Retina (tissue), 1 donor: ENCODE data around the gene KCTD16.

Source experiments
- DNase-seq: peaks from one replicate; pipeline ENCODE4 v3.0.0-alpha.2; 2016

The KCTD16 gene

DNA sequence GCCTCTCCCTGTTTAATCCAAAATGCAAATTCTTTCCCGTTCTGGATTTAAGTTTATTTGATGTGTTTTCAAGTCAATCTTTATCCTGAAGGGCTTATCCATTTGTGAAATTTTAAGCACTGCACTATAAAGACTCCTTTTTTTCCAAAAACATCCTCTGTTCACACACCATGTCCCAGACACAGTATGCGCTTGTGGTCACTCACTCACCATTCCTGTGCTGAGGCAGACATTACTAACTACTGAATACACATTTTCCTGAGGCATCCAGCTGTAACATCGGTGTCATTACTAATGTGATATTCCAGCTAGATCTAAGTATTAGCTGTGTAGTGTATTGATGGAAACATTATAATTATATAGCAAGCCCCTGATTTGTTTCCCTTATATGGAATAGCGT lies 298.4 kb downstream of the KCTD16 start:
- DNase-seq: no peak

DNA sequence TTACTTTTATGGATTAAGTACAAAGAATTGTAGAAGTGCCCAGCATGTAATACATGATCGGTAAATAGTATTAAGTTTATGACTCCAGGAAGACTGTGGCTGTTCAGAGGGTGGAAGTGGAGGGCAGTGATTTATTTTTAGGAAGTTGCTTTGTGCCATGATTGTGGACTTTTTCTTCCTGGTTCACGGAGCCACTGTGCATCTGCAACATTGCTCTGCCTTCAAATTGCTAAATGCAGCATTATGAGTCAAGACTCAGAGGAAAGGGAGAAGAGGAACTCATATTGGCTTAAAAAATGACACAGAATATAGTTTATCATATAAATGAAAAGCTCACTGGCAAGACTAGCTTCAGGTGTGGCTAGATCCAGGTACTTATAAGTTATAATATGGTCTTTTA lies 301.5 kb downstream of the KCTD16 start:
- DNase-seq: no peak

DNA sequence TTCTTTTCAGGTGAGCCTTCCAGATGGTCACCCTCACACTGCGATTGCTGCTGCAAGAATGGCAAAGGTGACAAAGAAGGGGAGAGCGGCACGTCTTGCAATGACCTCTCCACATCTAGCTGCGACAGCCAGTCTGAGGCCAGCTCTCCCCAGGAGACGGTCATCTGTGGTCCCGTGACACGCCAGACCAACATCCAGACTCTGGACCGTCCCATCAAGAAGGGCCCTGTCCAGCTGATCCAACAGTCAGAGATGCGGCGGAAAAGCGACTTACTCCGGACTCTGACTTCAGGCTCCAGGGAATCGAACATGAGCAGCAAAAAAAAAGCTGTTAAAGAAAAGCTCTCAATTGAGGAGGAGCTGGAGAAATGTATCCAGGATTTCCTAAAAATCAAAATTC lies 303.0 kb downstream of the KCTD16 start:
- DNase-seq: no peak

DNA sequence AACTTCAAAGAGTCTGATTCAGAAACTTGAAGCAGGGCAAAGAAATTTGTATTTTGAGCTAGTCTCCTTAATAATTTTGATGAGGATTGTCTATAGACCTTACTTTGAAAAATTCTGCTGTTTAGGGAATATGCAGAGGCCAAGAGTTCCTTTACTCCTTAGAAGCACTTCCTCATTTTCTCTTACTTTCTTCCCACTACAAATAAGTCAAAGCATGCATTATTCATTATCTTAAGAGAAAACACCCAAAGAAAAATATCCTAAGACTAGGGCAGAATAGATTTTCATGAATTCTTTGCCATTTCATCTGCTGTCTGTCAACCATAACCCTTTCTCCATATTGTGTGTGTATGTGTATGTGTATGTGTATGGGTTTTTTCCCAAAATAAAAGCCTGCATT lies 307.9 kb downstream of the KCTD16 start:
- DNase-seq: no peak

DNA sequence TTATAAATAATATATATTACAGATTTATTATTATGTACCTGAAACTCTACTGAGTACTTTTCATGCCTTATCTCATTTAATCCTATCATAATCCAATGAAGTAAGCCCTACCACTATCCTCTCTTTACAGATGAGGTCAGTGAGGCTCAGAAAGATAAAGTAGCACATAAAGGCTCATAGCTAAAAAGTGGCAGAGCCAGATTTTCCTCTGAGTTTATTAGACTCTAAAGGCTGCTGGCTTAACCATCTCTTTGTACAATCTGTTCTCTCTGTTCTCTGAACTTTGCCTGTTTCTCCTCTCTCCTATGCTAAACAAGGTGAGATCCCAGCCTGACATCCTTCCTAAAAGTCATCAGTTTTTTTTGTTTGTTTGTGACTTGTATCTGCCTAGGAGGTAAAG lies 311.2 kb downstream of the KCTD16 start:
- DNase-seq: no peak

DNA sequence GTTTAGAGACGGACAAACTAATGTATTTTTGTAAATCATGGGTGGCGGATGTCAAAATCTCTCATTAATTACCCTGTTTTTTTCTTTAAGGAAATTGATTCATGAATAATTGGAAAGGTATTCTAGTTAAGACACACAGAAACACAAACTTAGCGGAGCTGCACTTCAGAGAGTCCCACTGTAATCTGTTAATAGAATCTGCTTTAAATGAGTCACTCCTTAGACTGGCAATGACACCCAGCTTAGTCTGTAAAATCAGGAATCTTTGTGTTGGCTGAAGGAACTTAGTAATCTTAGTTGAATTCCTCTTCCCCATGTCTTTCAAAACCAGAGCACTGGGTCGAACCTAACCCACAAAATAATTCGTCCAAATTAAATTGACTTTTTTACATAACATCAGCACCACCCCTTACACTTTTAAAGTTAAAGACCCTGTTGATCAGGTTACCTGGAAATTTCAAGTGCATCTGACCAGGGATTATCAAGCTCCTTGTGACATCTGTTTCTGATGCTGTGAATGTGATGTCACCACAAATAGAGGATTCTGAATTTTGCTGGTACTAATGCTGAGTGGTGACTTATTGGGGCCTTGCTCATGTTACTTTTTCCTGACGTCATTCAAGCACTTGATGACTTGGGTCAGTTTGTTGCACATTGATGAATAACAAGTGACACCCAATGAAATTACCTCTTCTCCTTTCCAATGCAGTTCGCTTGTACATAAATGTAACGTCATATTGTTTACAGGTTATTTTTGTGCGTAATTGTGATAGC lies 313.6 kb downstream of the KCTD16 start:
- no peak for DNase-seq

DNA sequence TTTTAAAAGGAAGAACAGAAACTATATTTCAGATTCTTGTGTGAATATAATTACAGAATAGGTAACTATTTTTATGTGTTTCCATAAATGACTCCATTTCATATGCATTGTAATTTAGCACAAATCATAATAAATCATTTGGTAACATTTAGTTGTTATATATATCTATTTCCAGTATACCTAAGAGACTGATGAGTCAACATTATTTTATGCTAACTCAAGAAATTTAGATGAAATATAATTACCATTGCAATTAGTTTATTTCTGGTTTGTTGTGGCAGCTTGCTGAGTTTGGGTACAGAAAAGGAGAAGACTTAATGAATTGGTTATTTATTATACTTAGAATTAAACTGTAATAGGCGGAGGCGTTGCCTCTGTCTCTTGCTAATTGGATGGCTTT lies 314.9 kb downstream of the KCTD16 start:
- DNase-seq: no peak

DNA sequence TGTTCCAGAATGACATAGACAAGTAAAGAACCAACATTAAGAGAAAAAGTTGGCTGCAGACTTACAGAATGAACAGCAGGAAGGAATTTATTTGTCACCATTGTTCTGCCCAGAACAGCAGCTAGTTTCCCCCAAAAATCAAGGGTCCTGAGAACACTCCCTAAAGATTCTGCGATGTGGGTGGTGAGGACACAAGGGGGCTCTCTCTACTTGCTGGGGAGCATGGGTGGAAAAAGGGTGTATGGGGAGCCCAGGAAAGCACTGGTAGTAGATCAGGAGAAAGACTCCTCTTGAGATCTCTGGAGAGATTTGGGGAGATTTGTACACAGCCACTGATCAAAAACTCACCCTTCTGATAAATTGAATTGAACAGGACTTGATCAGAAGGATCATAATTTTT lies 316.5 kb downstream of the KCTD16 start:
- DNase-seq: no peak

DNA sequence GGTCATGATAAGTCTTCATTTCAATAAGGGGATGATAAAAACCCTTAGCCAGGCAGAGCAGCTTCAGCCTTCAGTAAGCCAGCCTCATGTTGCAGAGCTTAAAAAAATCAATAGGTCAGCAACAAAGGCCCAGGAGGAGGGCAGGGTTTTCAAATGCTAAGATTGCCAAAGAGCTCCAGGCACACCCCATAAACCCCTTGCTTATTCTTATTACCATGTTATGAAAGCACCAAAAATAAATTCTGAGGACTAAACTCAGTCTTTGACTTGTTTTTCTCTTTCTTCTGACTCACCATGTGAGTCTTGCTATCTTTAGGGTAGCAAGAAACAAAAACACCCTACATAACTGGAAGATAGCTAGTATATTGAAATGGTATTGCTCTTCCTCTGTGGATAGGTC lies 317.1 kb downstream of the KCTD16 start:
- DNase-seq: peak; percentile 51

GRCh38 chr5:144503123-144503522 lies 332.4 kb downstream of the KCTD16 start:
- DNase-seq: no peak

DNA sequence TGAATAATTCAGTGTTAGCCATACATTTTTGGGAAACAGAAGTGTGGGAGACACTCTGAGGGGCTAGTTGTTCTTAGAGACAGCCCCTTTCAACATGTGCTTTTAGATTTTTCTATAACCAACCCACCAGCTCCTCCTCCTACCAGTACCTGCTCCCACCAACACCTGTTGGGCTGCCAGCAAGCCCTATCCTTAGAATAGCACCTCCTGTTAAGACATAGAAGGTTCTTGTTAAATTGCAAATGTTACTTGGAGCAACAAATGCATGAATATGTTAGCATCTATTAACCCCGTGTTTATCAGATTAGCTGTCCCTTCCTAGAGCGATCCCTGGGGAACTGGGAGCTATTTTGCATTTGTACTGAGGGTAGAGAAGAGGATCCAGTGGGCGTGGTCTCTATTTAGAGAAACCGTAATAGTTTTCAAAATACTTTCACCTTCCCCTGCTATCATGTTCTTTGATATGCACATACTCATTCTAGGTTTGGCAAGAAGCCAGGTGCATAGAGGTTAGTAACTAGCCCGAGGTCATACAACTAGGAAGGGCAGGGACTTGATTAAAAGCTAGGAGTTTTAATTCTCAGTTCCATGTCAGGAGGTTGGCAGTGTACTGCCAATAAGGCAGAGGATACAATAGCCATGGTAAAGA lies 334.4 kb downstream of the KCTD16 start:
- no peak for DNase-seq

GRCh38 chr5:144510845-144511579 lies 340.3 kb downstream of the KCTD16 start:
- peak; percentile 38 for DNase-seq

DNA sequence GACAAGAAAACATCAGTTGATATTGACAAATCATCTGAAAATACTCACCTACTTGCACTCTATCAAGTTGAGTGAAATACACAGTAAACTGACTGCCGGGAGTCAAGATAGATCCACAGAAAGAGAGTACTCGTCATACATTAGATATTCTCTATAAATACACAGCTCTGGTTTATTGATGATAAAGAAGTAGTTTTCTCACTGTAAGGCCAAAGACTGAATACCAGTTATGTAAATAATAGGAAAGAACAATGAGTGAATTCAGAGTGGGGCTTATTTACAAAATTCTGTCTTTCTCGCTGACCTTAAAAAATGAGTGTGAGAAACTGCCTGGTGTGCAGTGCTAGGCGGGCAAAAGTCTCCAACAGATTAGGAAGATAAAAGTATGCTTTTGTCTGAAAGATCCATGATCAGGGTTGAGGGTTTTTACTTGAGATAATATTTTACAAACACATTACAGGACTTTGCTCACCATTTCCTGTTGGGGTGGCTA lies 341.0 kb downstream of the KCTD16 start:
- no peak for DNase-seq

GRCh38 chr5:144522698-144523097 lies 352.0 kb downstream of the KCTD16 start:
- DNase-seq: no peak

- DNase-seq: no peak
Measured at GRCh38 chr5:144525000-144525399, 354.3 kb downstream of the KCTD16 start.

DNA sequence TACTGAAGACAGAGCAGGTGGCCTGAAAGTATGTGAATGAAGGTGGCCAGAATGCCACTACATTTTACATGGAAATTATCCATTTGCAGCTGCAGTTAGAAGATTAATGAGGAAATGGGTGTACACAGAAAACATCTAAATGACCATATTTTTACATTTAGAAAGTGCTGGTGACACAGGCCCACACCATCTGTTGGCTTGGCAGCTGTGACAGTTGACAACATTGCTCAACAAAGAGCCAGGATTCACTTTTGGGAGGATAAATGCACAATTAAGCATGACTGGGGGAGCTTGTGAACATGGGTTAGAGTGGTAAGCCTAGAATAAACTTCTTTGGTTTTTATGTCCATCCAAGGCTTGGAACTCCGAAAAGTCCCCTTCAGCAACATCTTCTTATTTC lies 360.5 kb downstream of the KCTD16 start:
- no peak for DNase-seq
